GM21825 (cell line): ENCODE data around the gene TECPR2.
"Not testable (repeated sequence)": the region's sequence is repeated elsewhere in the genome, so short reads cannot be mapped to it uniquely, and the experiment has no call there.

Source experiments
- ATAC-seq: cut with Tn5 transposase; IDR thresholded peaks from one replicate; pipeline ENCODE4 v1.9.1; 2021; ENCODE audit warnings: mild to moderate bottlenecking, moderate library complexity; ENCODE audit not compliant: unreplicated experiment

Gene TECPR2

DNA sequence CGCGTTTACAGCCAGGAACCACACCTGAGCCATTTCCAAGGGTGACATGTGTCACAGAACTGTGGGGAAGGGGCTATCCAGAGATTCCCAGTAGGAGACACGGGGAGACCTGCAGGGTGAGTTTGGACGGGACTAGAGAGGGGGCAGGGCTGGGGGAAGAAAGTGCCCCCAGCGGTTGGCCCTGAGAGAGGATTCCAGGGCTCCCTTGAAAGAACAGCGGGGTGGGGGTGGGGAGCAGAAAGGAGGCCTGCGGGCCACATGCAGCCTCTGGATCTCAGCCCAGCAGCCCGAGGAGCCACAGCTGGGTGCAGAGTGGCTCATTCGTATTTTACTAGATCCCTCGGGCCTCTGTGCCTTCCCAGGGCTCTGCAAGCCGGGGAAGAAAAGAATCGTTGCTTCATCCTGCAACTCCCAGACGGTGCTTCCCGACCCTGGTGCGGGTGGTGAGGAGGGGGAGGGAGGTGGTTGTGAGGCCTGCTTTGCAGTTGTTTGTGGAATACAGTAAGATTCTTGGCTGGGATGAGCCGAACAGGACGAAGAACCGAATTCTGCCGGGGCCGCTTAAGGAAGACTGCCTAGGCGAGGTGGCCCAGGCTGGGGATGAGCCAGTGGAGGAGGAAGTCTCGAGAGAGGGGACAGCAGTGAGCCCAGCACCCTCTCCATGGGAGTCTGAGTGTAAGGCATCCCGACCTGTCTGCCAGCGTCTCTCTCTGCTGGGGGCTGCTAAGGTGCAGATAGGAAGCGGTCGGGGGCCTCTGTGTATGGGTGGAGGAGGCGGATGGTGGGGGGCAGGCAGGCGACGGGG is 182.9 kb downstream of the TECPR2 start:
- no peak for ATAC-seq

DNA sequence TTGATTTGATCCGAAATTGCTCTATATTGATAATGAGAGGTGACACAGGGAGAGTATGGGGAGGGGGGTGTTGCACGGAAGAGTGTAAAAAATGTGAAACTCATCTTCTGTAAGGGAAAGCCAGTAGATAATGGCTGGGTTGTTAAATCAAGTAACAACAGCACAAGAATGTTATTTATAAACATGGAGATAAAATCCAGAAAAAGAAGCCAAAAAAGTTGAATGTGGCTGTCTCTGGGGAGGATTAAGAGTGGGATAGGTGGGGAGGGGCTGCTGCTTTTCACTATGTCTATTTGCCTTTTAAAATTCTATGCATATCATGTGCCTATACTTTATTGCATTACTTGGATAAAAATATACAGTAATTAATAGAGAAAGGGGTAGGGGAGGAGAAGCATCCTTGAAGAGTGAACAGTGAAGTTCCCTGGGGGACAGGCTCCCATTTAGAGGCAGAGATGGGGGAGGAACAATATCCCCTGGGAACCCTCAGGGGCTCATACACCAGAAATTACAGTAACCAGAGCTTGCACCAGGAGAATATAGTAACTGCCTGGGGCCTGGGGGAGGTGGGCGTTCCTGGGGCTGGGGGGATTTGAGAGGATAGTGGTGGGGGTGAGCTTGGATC is 186.0 kb downstream of the TECPR2 start:
- no peak for ATAC-seq

DNA sequence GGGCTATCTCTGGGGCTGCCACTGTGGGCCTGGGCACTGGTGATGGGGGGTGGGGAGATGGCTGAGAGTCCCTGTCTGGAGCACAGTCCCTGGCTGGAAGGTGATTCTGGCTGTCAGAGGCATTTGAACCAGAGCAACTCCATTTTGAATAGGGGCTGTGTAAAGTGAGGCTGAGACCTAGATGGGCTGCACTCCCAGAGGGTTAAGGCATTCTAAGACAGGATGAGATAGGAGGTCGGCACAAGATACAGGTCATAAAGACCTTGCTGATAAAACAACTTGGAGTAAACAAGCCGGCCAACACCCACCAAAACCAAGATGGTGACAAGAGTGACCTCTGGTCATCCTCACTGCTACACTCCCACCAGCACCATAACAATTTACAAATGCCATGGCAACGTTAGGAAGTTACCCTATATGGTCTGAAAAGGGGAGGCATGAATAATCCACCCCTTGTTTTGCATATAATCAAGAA is 188.2 kb downstream of the TECPR2 start:
- ATAC-seq, result not testable (repeated sequence)
